SK-N-SH (cell line): ENCODE measurements around the gene GNB1L. TPM values are rescaled to one million over a fixed set of nuclear protein-coding genes. Genes with fewer than 3 reads are reported as not detected.

ENCODE experiments used
- CTCF ChIA-PET: fragments of 300-600, 350-600 bp; formaldehyde crosslinking; extraction: SDS; loops from one replicate; lab custom pipeline; 2021; lab: Yijun Ruan, JAX
- POLR2A ChIA-PET: fragments of 350-600 bp; sonication (Branson Sonifier 250); formaldehyde crosslinking; extraction: SDS; loops from one replicate; lab custom pipeline; 2020; ENCODE audit warnings: antibody characterized with exemption, inconsistent platforms; lab: Yijun Ruan, JAX
- DNase-seq: peaks from one replicate; pipeline ENCODE4 v3.0.0; 2012
- H2AFZ ChIP-seq: fragments of 200-600 bp; sonication (generic); 2 replicates; pipeline ENCODE4 v1.8.1; 2016; ENCODE audit warnings: antibody characterized with exemption, mild to moderate bottlenecking, low read depth
- H3F3A ChIP-seq: fragments of 200-600 bp; sonication (generic); replicated peaks from 2 replicates; pipeline ENCODE3; 2016; ENCODE audit warnings: antibody characterized with exemption, mild to moderate bottlenecking; ENCODE audit not compliant: insufficient read depth
- H3K27ac ChIP-seq, 2 experiments: fragments of 200-500 bp in 1 of 2; fragments of 200-600 bp in 1 of 2; sonication (Bioruptor generic) in 1 of 2; sonication (generic), shearing (Covaris generic) in 1 of 2; 2 replicates each; pipeline versions ENCODE4 v1.5.1 to v1.6.1; 2014 to 2016; ENCODE audit warnings: low read depth in 2 of 2, inconsistent platforms in 1 of 2, low read length in 1 of 2, mild to moderate bottlenecking in 1 of 2, mixed read lengths in 1 of 2
- H3K27me3 ChIP-seq: fragments of 200-600 bp; sonication (generic), shearing (Covaris generic); 2 replicates; pipeline ENCODE4 v1.6.1; 2016; ENCODE audit warnings: mixed run types; ENCODE audit not compliant: insufficient read depth
- H3K36me3 ChIP-seq, 2 experiments: fragments of 200-500 bp in 1 of 2; fragments of 200-600 bp in 1 of 2; sonication (Bioruptor generic) in 1 of 2; sonication (generic) in 1 of 2; replicated peaks in 1 of 2; 2 replicates each; pipeline versions ENCODE3 to v1.5.1; 2014 to 2016; ENCODE audit warnings: low read length in 1 of 2, mild to moderate bottlenecking in 1 of 2; ENCODE audit not compliant: insufficient read depth in 2 of 2, control insufficient read depth in 1 of 2
- H3K4me1 ChIP-seq, 2 experiments: fragments of 200-500 bp in 1 of 2; fragments of 200-600 bp in 1 of 2; sonication (Bioruptor generic) in 1 of 2; sonication (generic), shearing (Covaris generic) in 1 of 2; 2 replicates each; pipeline versions ENCODE4 v1.5.1 to v1.6.1; 2014 to 2016; ENCODE audit warnings: low read depth in 1 of 2, low read length in 1 of 2, mixed run types in 1 of 2; ENCODE audit not compliant: insufficient read depth in 2 of 2, control insufficient read depth in 1 of 2
- H3K4me2 ChIP-seq: fragments of 200-600 bp; sonication (generic), shearing (Covaris generic); 2 replicates; pipeline ENCODE4 v1.6.1; 2017; ENCODE audit warnings: mixed run types
- H3K4me3 ChIP-seq, 2 experiments: fragments of 200-500 bp in 1 of 2; fragments of 200-600 bp in 1 of 2; sonication (Bioruptor generic) in 1 of 2; sonication (generic), shearing (Covaris generic) in 1 of 2; 2 replicates each; pipeline versions ENCODE4 v1.5.1 to v1.8.1; 2014 to 2016; ENCODE audit warnings: low read depth in 2 of 2, inconsistent platforms in 1 of 2, low read length in 1 of 2, mild to moderate bottlenecking in 1 of 2, mixed read lengths in 1 of 2, moderate library complexity in 1 of 2
- H3K79me2 ChIP-seq: fragments of 200-600 bp; sonication (generic); 2 replicates; pipeline ENCODE4 v1.8.1; 2017; ENCODE audit warnings: mild to moderate bottlenecking; ENCODE audit not compliant: insufficient read depth
- H3K9ac ChIP-seq: fragments of 200-600 bp; sonication (generic); 2 replicates; pipeline ENCODE4 v1.6.1; 2017; ENCODE audit warnings: mixed run types
- H3K9me2 ChIP-seq: fragments of 200-600 bp; sonication (generic); 2 replicates; pipeline ENCODE4 v1.6.1; 2017; ENCODE audit warnings: mixed run types
- H3K9me3 ChIP-seq: fragments of 200-600 bp; sonication (generic); 2 replicates; pipeline ENCODE4 v1.6.1; 2017; ENCODE audit warnings: mixed run types, mild to moderate bottlenecking, moderate library complexity
- H4K20me1 ChIP-seq: fragments of 200-600 bp; sonication (generic); 2 replicates; pipeline ENCODE4 v1.6.1; 2017; ENCODE audit warnings: mild to moderate bottlenecking, mixed run types; ENCODE audit not compliant: insufficient read depth
- CHD2 ChIP-seq: fragments of 150-350 bp; IDR thresholded peaks from 2 replicates; pipeline ENCODE4 v1.6.1; 2018; ENCODE audit warnings: low read length; ENCODE audit not compliant: partially characterized antibody
- ELF1 ChIP-seq: IDR thresholded peaks from 2 replicates; pipeline ENCODE4 v1.4.0; 2012
- EP300 ChIP-seq, 2 experiments: IDR thresholded peaks; 2 replicates each; pipeline versions ENCODE4 v1.4.0 to v1.6.1; 2012; ENCODE audit warnings: borderline replicate concordance in 1 of 2, low read depth in 1 of 2, low read length in 1 of 2
- EZH2phosphoT487 ChIP-seq: fragments of 200-600 bp; sonication (generic); IDR thresholded peaks from 2 replicates; pipeline ENCODE4 v1.6.1; 2017; ENCODE audit warnings: low read depth, mixed run types, mild to moderate bottlenecking, antibody characterized with exemption, moderate library complexity, borderline replicate concordance
- FOSL2 ChIP-seq: IDR thresholded peaks from 2 replicates; pipeline ENCODE4 v1.4.0; 2012; ENCODE audit warnings: low read depth, mild to moderate bottlenecking, moderate library complexity, borderline replicate concordance
- FOXM1 ChIP-seq: IDR thresholded peaks from 2 replicates; pipeline ENCODE4 v1.4.0; 2012; ENCODE audit warnings: low read depth, mild to moderate bottlenecking
- GABPA ChIP-seq: IDR thresholded peaks from 2 replicates; pipeline ENCODE4 v1.4.0; 2012; ENCODE audit warnings: low read depth, mild to moderate bottlenecking
- GATA2 ChIP-seq: sonication (generic); formaldehyde crosslinking; IDR thresholded peaks from 2 replicates; pipeline ENCODE4 v1.5.0; 2020; ENCODE audit warnings: mild to moderate bottlenecking, missing genetic modification reagents
- MEF2A ChIP-seq: IDR thresholded peaks from 2 replicates; pipeline ENCODE4 v1.4.0; 2012; ENCODE audit warnings: low read depth, borderline replicate concordance
- MXI1 ChIP-seq: IDR thresholded peaks from 2 replicates; pipeline ENCODE4 v1.6.1; 2012; ENCODE audit warnings: mild to moderate bottlenecking, low read depth, low read length, improper control_type of control experiment
- NFIC ChIP-seq: IDR thresholded peaks from 2 replicates; pipeline ENCODE4 v1.4.0; 2012; ENCODE audit warnings: borderline replicate concordance
- POLR2AphosphoS5 ChIP-seq: IDR thresholded peaks from 2 replicates; pipeline ENCODE4 v1.6.1; 2012; ENCODE audit warnings: low read depth, low read length
- RAD21 ChIP-seq: IDR thresholded peaks from 2 replicates; pipeline ENCODE4 v1.6.1; 2012; ENCODE audit warnings: mild to moderate bottlenecking, low read length
- SIN3A ChIP-seq: IDR thresholded peaks from 2 replicates; pipeline ENCODE4 v1.6.1; 2012; ENCODE audit warnings: low read depth, mild to moderate bottlenecking, low read length, moderate library complexity, borderline replicate concordance
- SMC3 ChIP-seq: IDR thresholded peaks from 2 replicates; pipeline ENCODE4 v1.6.1; 2012; ENCODE audit warnings: low read depth, low read length, improper control_type of control experiment
- TAF1 ChIP-seq: IDR thresholded peaks from 2 replicates; pipeline ENCODE4 v1.6.1; 2012; ENCODE audit warnings: low read depth, mild to moderate bottlenecking, low read length, moderate library complexity, borderline replicate concordance
- TCF12 ChIP-seq: IDR thresholded peaks from 2 replicates; pipeline ENCODE4 v1.4.0; 2012
- WGBS: methylation state at CpG from one replicate; pipeline ENCODE4 v1.1.6; 2017; ENCODE audit warnings: low lambda C conversion rate; 5-methylcytosine and 5-hydroxymethylcytosine counted together
- polyA plus RNA-seq, 3 experiments: library from polyadenylated mRNA; depleted of rRNA; stranded (reverse); fragments of >200 nt; gene quantifications; 2 replicates each; pipeline ENCODE4 v1.2.3, GENCODE V29; 2012
- TF ChIP-seq, protein P1 (sequence below): IDR thresholded peaks from 2 replicates; pipeline ENCODE4 v1.6.1; 2012; ENCODE audit warnings: mild to moderate bottlenecking, low read depth, low read length, moderate library complexity
- TF ChIP-seq, protein P2 (sequence below): IDR thresholded peaks from 2 replicates; pipeline ENCODE4 v1.4.0; 2012; ENCODE audit warnings: low read depth, borderline replicate concordance
- TF ChIP-seq, protein P3 (sequence below): IDR thresholded peaks from 2 replicates; pipeline ENCODE4; 2012

Gene GNB1L
- polyA plus RNA-seq, 1 of the 3 experiments (the other 2 are of a cell fraction) = 5.9 TPM

DNA sequence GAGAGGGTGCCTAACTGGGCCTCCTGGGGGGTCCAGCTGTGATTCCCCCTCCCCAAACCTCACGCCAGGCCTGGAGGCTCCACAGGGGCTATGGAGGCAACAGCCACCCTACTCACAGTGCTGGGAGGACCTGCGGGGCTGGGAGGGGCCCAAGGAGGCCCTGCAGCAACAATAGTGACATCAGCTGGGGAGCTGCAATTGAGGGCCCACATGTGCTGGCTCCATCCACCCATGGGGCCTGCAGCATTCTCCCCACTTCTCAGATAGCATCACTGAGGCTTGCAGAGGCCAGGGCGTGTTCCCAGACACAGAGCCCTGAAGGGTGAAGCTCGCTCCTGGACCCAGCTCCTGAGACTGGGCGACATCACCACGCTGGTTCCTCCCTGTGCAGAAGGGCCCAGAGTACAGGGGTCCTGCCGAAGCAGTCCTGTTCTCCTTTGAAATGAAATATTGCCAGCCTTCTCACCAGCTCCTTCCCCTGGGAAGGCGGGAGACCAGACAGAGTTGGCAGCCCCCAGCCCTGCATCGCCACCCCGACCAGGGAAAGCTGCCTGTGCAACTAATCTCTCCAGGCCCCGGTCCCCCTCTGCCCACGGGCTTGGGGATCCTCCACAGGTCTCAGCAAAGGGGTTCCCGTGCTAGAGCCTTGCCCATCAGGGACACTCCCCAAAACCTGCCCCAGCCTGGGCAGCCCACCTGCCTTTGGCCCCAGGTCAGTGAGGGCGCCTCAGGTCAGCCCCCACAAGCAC, 103.0 kb downstream of the GNB1L start (continued):
- TF ChIP-seq, protein P1, sequence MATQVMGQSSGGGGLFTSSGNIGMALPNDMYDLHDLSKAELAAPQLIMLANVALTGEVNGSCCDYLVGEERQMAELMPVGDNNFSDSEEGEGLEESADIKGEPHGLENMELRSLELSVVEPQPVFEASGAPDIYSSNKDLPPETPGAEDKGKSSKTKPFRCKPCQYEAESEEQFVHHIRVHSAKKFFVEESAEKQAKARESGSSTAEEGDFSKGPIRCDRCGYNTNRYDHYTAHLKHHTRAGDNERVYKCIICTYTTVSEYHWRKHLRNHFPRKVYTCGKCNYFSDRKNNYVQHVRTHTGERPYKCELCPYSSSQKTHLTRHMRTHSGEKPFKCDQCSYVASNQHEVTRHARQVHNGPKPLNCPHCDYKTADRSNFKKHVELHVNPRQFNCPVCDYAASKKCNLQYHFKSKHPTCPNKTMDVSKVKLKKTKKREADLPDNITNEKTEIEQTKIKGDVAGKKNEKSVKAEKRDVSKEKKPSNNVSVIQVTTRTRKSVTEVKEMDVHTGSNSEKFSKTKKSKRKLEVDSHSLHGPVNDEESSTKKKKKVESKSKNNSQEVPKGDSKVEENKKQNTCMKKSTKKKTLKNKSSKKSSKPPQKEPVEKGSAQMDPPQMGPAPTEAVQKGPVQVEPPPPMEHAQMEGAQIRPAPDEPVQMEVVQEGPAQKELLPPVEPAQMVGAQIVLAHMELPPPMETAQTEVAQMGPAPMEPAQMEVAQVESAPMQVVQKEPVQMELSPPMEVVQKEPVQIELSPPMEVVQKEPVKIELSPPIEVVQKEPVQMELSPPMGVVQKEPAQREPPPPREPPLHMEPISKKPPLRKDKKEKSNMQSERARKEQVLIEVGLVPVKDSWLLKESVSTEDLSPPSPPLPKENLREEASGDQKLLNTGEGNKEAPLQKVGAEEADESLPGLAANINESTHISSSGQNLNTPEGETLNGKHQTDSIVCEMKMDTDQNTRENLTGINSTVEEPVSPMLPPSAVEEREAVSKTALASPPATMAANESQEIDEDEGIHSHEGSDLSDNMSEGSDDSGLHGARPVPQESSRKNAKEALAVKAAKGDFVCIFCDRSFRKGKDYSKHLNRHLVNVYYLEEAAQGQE = no peak
- TF ChIP-seq FOXM1 (no peak), MEF2A (no peak), GABPA (no peak), SMC3 (no peak), FOSL2 (no peak), MXI1 (no peak)
- TF ChIP-seq, protein P2, sequence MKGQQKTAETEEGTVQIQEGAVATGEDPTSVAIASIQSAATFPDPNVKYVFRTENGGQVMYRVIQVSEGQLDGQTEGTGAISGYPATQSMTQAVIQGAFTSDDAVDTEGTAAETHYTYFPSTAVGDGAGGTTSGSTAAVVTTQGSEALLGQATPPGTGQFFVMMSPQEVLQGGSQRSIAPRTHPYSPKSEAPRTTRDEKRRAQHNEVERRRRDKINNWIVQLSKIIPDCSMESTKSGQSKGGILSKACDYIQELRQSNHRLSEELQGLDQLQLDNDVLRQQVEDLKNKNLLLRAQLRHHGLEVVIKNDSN = no peak
- TF ChIP-seq, all 33 proteins: peak for 0

DNA sequence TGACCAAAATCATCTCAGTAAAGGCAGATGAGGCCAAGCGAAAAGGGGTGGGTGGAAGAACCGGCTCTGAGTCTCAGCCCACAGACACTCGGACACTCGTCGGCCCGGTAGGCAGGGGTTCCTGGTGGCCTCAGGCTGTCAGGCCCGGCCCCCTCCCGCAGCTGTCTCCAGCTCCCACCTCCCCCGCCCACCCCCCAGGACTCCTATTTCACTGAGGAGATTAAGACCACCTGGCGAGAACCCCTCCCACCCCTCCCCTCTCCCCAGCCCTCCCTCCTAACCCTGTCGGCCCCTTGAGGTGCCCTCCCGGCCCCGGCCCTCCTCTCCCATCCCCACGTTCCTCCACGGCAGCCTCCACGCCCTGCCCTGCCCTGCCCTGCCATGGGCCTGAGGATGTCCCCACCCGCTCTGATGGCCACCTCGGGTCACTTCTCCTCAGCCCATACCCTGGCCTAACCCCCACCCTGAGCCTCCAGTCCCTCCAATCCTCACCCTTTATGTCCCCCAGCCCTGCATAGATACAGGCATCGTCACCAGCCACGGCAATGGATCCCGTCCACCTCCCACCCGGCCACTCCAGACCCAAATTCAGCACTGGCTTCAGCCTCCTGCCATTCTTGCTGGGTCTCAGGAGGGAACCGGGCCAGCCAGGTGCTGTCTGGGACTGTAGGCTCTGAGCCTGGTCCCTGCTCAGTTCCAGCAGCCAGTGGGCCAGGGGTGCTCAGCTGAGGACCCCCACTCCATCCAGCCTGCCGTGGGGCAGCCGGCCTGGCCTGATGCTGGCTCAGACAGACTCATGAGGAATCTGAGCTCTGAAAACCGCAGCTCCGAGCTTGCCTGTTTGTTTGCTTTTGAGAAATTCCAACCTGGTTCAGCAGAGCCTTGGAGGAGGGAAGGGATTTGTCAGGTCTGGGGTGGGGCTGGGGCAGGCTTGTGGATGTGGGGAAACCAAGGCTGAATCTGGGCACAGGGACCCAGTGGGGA, 103.9 kb downstream of the GNB1L start:
- Histone ChIP-seq H4K20me1 (no peaks in the 10 kb centered on the region), H3K4me1 (peaks cover 0 to 9% of the 10 kb centered on the region in 2 experiments; a peak in 1 of 4 replicates), H3K9me2 (no peaks in the 10 kb centered on the region), H3K79me2 (no peaks in the 10 kb centered on the region), H3K27me3 (peaks cover 23% of the 10 kb centered on the region), H3K36me3 (no peaks in the 10 kb centered on the region), H3K9me3 (no peaks in the 10 kb centered on the region), H3K9ac (no peak overlapping the region), H2AFZ (no peak overlapping the region), H3K4me3 (no peak overlapping the region), H3K27ac (no peak overlapping the region), H3K4me2 (no peak overlapping the region), H3F3A (no peaks in the 10 kb centered on the region)
- WGBS = 68% methylated on average over 17 of the region's 27 CpGs
- DNase-seq = no peak
- no peak for TF ChIP-seq GATA2 (CRISPR knock-in tag)
- TF ChIP-seq, protein P3, sequence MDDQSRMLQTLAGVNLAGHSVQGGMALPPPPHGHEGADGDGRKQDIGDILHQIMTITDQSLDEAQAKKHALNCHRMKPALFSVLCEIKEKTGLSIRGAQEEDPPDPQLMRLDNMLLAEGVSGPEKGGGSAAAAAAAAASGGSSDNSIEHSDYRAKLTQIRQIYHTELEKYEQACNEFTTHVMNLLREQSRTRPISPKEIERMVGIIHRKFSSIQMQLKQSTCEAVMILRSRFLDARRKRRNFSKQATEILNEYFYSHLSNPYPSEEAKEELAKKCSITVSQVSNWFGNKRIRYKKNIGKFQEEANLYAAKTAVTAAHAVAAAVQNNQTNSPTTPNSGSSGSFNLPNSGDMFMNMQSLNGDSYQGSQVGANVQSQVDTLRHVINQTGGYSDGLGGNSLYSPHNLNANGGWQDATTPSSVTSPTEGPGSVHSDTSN = no peak
- no peak for TF ChIP-seq FOXM1
- no peak for TF ChIP-seq TCF12
- no peak for TF ChIP-seq EP300 (IDR thresholded peaks at IDR 0.05; ENCODE audit: borderline replicate concordance in 1 of 2, low read depth in 1 of 2, low read length in 1 of 2)
- TF ChIP-seq SIN3A = no peak
- no peak for TF ChIP-seq EZH2phosphoT487
- TF ChIP-seq TAF1 = no peak
- no peak for TF ChIP-seq POLR2AphosphoS5
- no peak for TF ChIP-seq MEF2A
- TF ChIP-seq RAD21 = no peak
- TF ChIP-seq ELF1 = no peak
- no peak for TF ChIP-seq FOSL2
- TF ChIP-seq MXI1 = no peak
- TF ChIP-seq, protein P2 = no peak
- no peak for TF ChIP-seq CHD2
- no peak for TF ChIP-seq NFIC
- POLR2A ChIA-PET = no interaction called here
- CTCF ChIA-PET = interaction anchor here (0.7 to 1.4 kb wide), 5 partner anchors 20 to 161 kb away, joined by 3 to 7 read pairs (median 3); no protein-coding TSS in a partner anchor
